Left kidney (tissue), 2 donors: ENCODE results near the gene CRYGS. TPM values are rescaled to one million over a fixed set of nuclear protein-coding genes. Genes with fewer than 3 reads are reported as not detected.
"Not testable (repeated sequence)": the region's sequence is repeated elsewhere in the genome, so short reads cannot be mapped to it uniquely, and the experiment has no call there.

Experiments
- DNase-seq: peaks from one replicate; pipeline ENCODE4 v3.0.0-alpha.2; 2013
- polyA plus RNA-seq: library from polyadenylated mRNA; unstranded; fragments of 120-200 nt; gene quantifications from one replicate; pipeline ENCODE4 v1.2.1, GENCODE V29; 2013; ENCODE audit not compliant: insufficient read length

The CRYGS gene
- polyA plus RNA-seq, 1 donor: 11.6 TPM

- DNase-seq: no peak
Observed at GRCh38 chr3:186564586-186564985, 20.4 kb upstream of the CRYGS start.

- DNase-seq: no peak
Observed at GRCh38 chr3:186552408-186553031, 8.3 kb upstream of the CRYGS start.

- DNase-seq: no peak
Observed at GRCh38 chr3:186551387-186551786, 7.2 kb upstream of the CRYGS start.

- no peak for DNase-seq
Observed at GRCh38 chr3:186549497-186549896, 5.3 kb upstream of the CRYGS start.

GRCh38 chr3:186540835-186541226 lies 3.3 kb downstream of the CRYGS start:
- DNase-seq: no peak

- peak; percentile 77 for DNase-seq
Observed at GRCh38 chr3:186540221-186540834, 3.9 kb downstream of the CRYGS start.

- DNase-seq: no peak
Observed at GRCh38 chr3:186538779-186539178, 5.4 kb downstream of the CRYGS start.

- DNase-seq: no peak
Observed at GRCh38 chr3:186536883-186537844, 7.0 kb downstream of the CRYGS start.

GRCh38 chr3:186534113-186534669 lies 10.0 kb downstream of the CRYGS start:
- no peak for DNase-seq

GRCh38 chr3:186532598-186533072 lies 11.5 kb downstream of the CRYGS start:
- no peak for DNase-seq

GRCh38 chr3:186531694-186532093 lies 12.5 kb downstream of the CRYGS start:
- DNase-seq: not testable (repeated sequence)

- DNase-seq: no peak
Observed at GRCh38 chr3:186530415-186530814, 13.8 kb downstream of the CRYGS start.

- no peak for DNase-seq
Observed at GRCh38 chr3:186529201-186529999, 14.8 kb downstream of the CRYGS start.

- DNase-seq: peak; percentile 70
Observed at GRCh38 chr3:186526256-186526606, 17.9 kb downstream of the CRYGS start.

- DNase-seq: no peak
Observed at GRCh38 chr3:186525369-186526255, 18.6 kb downstream of the CRYGS start.

- no peak for DNase-seq
Observed at GRCh38 chr3:186524616-186525015, 19.6 kb downstream of the CRYGS start.

GRCh38 chr3:186523434-186523833 lies 20.7 kb downstream of the CRYGS start:
- no peak for DNase-seq

- DNase-seq: no peak
Observed at GRCh38 chr3:186523022-186523421, 21.2 kb downstream of the CRYGS start.

GRCh38 chr3:186520957-186521842 lies 23.0 kb downstream of the CRYGS start:
- peak; percentile 52 for DNase-seq

- no peak for DNase-seq
Observed at GRCh38 chr3:186520431-186520830, 23.7 kb downstream of the CRYGS start.
